SIG-M5 (cell line): ENCODE data around the gene NPY4R2.
"Not testable (repeated sequence)": the region's sequence is repeated elsewhere in the genome, so short reads cannot be mapped to it uniquely, and the experiment has no call there.

Source experiments
- DNase-seq: peaks from one replicate; lab custom pipeline; 2025; lab: John Stamatoyannopoulos, UW

NPY4R2 gene

GRCh38 chr10:47932824-47933223 lies 14.4 kb downstream of the NPY4R2 start:
- DNase-seq, result not testable (repeated sequence)

- not testable (repeated sequence) for DNase-seq
Observed at GRCh38 chr10:47933462-47933861, 15.0 kb downstream of the NPY4R2 start.

DNA sequence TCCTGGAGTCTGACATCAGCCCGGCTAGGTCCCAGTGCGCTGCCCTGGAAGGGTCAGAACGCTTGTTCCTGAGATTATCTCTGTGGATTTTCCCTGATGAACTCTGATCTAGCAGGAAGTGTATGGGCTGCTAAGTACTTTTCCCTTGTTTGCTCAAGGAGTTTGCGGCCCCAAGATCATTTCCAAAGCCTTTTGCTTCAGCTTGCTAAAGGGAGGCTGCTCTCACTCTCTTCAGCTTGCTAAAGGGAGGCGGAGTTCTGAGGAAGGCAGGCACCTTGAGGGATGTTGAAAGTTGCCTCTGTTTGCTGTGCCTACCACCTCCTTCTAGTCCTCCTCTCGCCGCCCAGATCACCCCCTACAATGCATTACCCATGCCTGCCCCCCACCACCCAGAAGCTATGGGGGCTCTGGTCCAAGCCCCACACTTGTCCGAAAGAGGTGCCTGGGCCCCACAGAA lies 18.3 kb downstream of the NPY4R2 start:
- DNase-seq, result not testable (repeated sequence)

DNA sequence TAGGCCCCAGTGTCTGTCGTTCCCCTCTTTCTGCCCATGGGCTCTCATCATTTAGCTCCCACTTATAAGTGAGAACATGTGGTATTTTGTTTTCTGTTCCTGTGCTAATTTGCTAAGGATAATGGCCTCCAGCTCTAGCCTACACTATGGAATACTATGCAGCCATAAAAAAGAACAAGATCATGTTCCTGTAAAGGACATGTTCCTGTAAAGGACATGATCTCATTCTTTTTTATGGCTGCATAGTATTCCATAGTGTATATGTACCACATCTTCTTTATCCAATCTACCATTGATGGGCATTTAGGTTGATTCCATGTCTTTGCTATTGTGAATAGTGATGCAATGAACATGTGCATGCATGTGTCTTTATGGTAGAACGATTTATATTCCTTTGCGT lies 19.2 kb downstream of the NPY4R2 start:
- not testable (repeated sequence) for DNase-seq

DNA sequence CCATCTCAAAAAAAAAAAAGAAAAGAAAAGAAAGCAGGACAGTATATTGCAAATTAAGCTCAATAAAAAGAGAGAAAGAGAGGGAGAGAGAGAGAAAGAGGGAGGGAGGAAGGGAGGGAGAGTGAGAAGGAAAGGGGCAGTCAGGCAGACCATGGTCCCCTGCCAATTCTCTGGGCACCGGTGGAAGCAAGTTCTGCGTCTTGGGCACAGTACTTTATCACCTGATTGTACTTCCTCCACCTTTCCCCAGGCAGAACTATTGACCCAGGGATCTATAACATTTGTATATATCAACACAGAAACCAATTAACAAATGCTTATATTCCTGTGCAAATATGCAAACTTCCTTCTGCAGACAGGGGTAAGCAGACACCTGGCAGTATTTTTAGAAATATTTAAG lies 22.4 kb downstream of the NPY4R2 start:
- not testable (repeated sequence) for DNase-seq

DNA sequence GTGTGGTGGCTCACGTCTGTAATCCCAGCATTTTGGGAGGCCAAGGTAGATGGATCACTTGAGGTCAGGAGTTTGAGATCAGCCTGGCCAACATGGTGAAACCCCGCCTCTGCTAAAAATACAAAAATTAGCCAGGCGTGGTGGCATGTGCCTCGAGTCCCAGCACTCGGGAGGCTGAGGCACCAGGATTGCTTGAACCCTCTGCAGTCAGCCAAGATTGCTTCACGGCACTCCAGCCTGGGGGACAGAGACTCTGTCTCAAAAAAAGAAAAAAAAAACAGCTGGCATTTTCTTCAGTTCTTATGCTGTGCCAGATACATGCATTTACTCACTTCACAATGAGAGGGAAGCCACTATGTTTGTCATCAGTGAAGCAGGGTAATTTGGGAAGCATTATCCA lies 22.9 kb downstream of the NPY4R2 start:
- not testable (repeated sequence) for DNase-seq

DNA sequence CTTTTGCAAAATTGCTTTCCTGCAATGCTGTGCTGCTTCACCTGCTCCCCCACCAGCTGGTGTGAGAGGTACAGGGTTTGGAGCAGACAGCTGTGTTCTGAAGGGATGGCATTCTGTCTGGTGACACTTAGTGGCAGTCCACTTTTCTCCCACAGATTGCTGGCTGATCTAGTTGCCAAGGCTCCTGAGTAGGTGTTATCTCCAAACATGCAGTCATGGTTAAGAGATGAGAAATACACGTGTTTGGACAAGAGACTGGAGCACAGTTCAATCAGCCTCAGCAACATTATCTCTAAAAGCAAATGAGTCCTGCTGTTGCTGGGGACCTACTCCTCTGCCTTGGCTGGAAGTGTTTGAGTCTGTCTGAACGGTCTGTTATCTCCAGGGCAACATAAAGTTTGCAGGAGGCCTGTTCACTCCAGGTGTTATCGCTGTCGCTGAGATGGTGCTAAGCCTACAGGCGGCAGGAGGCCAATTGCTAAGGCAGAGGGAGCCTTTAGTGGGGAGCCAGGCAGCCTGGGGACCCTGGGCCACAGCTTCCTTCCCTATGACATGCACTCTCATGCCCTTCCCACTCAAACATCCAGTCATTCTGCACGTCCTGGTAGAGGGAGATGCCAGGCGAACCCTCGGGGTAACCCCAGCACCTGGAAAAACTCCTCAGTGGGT lies 24.0 kb downstream of the NPY4R2 start:
- DNase-seq, result not testable (repeated sequence)

GRCh38 chr10:47943328-47943727 lies 24.9 kb downstream of the NPY4R2 start:
- not testable (repeated sequence) for DNase-seq

- DNase-seq, result not testable (repeated sequence)
Observed at GRCh38 chr10:47947424-47947823, 29.0 kb downstream of the NPY4R2 start.

- DNase-seq, result not testable (repeated sequence)
Observed at GRCh38 chr10:47957158-47957557, 38.7 kb downstream of the NPY4R2 start.

GRCh38 chr10:47959677-47960076 lies 41.2 kb downstream of the NPY4R2 start:
- not testable (repeated sequence) for DNase-seq

DNA sequence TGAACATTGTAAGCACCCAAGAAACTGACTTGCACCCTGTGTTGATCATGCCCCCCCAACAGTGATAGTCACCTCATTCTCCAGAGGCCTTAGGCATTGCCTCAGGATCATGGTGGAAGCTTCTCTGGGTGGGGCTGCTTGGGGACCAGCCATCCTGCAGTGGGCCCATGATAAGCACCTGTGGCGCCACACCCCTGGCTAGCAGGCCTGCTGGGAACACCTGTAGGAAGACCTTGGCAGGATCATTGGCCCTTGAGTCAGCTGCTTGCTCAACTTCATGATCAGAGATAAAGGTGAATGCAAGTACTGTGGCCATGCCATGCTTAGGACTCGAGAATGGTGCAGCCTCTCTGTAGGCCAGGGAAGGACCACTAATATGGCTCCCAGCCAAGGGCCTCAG lies 42.2 kb downstream of the NPY4R2 start:
- not testable (repeated sequence) for DNase-seq

GRCh38 chr10:47962785-47963184 lies 44.3 kb downstream of the NPY4R2 start:
- not testable (repeated sequence) for DNase-seq

- DNase-seq, result not testable (repeated sequence)
Observed at GRCh38 chr10:47964280-47965063, 46.0 kb downstream of the NPY4R2 start.

DNA sequence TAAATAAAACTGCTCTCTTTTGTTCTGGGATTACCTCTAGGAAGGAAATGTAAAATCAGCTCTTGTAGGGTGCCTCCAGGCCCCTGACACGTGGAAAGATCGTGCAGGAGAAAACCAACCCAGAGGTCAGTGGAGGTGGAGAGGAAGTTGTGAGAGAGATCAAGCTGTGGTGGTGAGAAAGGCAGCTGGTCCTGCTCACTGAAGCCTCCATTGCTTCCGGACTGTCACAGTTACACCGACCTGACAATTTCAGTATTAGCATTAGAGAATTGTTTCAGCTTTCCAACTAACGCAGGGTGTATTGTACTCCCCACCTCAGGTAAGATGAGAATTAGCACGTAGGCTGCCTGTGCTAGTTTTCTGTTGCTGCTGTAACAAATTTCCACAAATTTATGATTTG lies 50.5 kb downstream of the NPY4R2 start:
- not testable (repeated sequence) for DNase-seq

GRCh38 chr10:47970047-47970446 lies 51.6 kb downstream of the NPY4R2 start:
- not testable (repeated sequence) for DNase-seq

DNA sequence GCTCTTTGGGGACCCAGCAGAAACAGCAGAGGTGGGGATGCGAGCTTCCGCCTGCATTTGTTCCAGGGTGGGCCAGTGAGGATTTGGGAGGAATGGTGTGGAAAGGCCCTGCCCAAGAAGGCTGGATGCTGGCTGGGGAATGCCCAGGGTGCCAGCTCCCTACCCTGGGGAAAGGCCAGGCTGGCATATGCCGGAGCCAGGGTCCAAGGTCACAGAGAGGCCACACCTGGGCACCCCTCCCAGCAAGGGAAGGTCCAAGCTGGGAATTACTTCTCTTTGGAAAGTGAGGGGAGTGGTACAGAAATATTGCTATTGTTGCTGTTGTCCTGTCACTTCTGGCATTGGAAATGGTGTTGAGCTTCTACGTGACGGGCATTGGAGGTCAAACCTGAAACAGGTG lies 53.1 kb downstream of the NPY4R2 start:
- not testable (repeated sequence) for DNase-seq

DNA sequence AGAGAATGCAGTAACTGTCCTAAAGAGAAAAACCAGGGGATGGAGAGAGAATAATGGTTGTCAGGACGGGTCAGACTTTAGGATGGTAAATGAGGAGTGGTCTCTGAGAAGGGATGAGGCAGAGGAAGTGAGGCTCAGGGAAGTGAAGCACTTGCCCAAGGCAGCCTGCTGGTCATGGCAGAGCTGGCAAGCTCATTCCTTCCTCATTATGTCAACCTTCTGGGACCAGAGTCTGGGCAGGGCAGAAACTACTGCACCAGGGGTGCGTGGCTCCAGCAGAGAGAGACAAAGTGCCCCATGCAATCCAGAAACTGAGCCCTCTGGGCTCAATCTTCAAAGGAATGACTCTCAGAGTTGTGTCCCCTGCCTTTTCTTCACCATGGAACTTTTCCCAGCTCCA lies 53.6 kb downstream of the NPY4R2 start:
- DNase-seq, result not testable (repeated sequence)
